ENCODE measurements around the gene C2orf72. TPM values are rescaled to one million over a fixed set of nuclear protein-coding genes. Genes with fewer than 3 reads are reported as not detected.

Gene C2orf72
- total and polyA plus RNA-seq, 12 donors: 0.11 to 1.9 (median 0.60) TPM; not detected in 1

GRCh38 chr2:231046916-231047273, 9.6 kb downstream of the C2orf72 start:
- WGBS, 4 donors: 60 to 81% (median 78%) methylated on average over 3 to 5 of the region's 5 CpGs
- Histone ChIP-seq H3K27ac (no peak overlapping the region), H3K9me3 (replicated peaks in 1 of 3) (no peaks in the 10 kb centered on the region), H3K36me3 (replicated peaks in 1 of 2) (no peaks in the 10 kb centered on the region), H3K4me1 (replicated peaks in 1 of 2) (no peaks in the 10 kb centered on the region), H3K4me3 (no peak overlapping the region), H3K27me3 (no peaks in the 10 kb centered on the region)
- DNase-seq: peak in 1 of 7 donors; percentile 35
- intact Hi-C loops (cut with DNase I): no loop called here
- no peak for TF ChIP-seq CTCF (IDR thresholded peaks at IDR 0.05)
- TF ChIP-seq POLR2A (IDR thresholded peaks at IDR 0.05): no peak

- Histone ChIP-seq H3K9me3 (replicated peaks in 1 of 3) (no peaks in the 10 kb centered on the region), H3K36me3 (replicated peaks in 1 of 2) (no peaks in the 10 kb centered on the region), H3K27me3 (no peaks in the 10 kb centered on the region), H3K4me3 (no peak overlapping the region), H3K4me1 (replicated peaks in 1 of 2) (peaks cover 0 to 2% of the 10 kb centered on the region in 2 donors), H3K27ac (no peak overlapping the region)
- TF ChIP-seq POLR2A (IDR thresholded peaks at IDR 0.05): no peak
- TF ChIP-seq CTCF (IDR thresholded peaks at IDR 0.05): no peak
- 60 to 72% (median 66%) methylated on average over 6 to 8 of the region's 8 CpGs for WGBS, 4 donors
- DNase-seq: peak in 1 of 7 donors; percentile 44
- intact Hi-C loops (cut with DNase I): no loop called here
These were observed 10.1 kb downstream of the C2orf72 start for GRCh38 chr2:231047274-231047922.

- Histone ChIP-seq H3K36me3 (replicated peaks in 1 of 2) (no peaks in the 10 kb centered on the region), H3K4me1 (replicated peaks in 1 of 2) (peaks cover 0 to 4% of the 10 kb centered on the region in 2 donors), H3K9me3 (replicated peaks in 1 of 3) (no peaks in the 10 kb centered on the region), H3K27me3 (no peaks in the 10 kb centered on the region), H3K27ac (no peak overlapping the region), H3K4me3 (no peak overlapping the region)
- intact Hi-C loops (cut with DNase I): no loop called here
- TF ChIP-seq CTCF (IDR thresholded peaks at IDR 0.05) (no peak), POLR2A (IDR thresholded peaks at IDR 0.05) (no peak)
- peak in 1 of 7 donors; percentile 28 for DNase-seq
- 69 to 77% (median 74%) methylated on average over 7 to 10 of the region's 10 CpGs for WGBS, 4 donors
These were observed 10.9 kb downstream of the C2orf72 start for GRCh38 chr2:231047923-231048915.

GRCh38 chr2:231049286-231050017, 12.1 kb downstream of the C2orf72 start:
- Histone ChIP-seq H3K27me3 (no peaks in the 10 kb centered on the region), H3K27ac (no peak overlapping the region), H3K4me3 (no peak overlapping the region), H3K9me3 (replicated peaks in 1 of 3) (no peaks in the 10 kb centered on the region), H3K4me1 (replicated peaks in 1 of 2) (peaks cover 0 to 4% of the 10 kb centered on the region in 2 donors), H3K36me3 (replicated peaks in 1 of 2) (no peaks in the 10 kb centered on the region)
- intact Hi-C loops (cut with DNase I): no loop called here
- peak in 1 of 7 donors; percentile 39 for DNase-seq
- 76 to 86% (median 83%) methylated on average over 12 of the region's 12 CpGs for WGBS, 4 donors
- no peak for TF ChIP-seq CTCF (IDR thresholded peaks at IDR 0.05)
- no peak for TF ChIP-seq POLR2A (IDR thresholded peaks at IDR 0.05)
